GM18867 (cell line): ENCODE results near the gene NARS2.
"Not testable (repeated sequence)": the region's sequence is repeated elsewhere in the genome, so short reads cannot be mapped to it uniquely, and the experiment has no call there.

Source experiments
- ATAC-seq: cut with Tn5 transposase; IDR thresholded peaks from one replicate; pipeline ENCODE4 v1.9.1; 2021; ENCODE audit warnings: mild to moderate bottlenecking, moderate library complexity; ENCODE audit not compliant: unreplicated experiment

NARS2 gene

GRCh38 chr11:78493413-78493975, 81.2 kb downstream of the NARS2 start:
- no peak for ATAC-seq

DNA sequence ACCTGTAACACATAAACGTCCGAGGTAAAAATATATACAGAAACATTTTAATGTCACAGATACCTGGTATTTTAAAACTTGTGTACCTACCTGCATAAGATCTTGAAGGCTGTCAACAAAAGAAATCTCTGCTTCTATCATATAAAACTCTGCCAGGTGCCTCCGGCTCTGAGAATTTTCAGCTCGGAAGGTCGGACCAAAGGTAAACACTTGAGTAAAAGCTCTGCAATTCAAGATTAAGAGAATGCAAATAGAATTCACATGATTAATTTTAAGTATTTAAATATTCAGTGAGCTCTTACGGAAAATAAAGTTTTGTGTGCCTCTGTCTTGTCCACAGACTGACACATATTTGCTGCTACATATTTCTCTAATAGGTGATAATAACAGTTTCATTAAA, 81.7 kb downstream of the NARS2 start:
- no peak for ATAC-seq

DNA sequence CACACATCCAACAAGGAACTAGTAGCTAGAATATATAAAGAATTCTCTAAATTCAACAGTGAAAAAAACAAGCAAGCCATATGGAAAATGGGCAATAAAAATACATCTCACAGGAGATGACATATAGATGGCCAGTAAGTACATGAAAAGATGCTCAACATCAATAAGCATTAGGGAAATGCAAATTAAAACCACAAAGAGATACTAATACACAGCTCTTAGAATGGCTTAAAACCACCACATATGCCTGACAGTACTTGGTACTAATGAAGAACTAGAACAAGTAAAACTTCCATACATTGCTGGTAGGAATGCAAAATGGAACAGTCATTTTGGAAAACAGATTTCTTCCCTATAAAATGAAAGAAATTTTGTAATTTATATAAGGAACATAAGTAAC, 85.5 kb downstream of the NARS2 start:
- ATAC-seq, result peak; percentile 48

- ATAC-seq, result no peak
These were observed 96.1 kb downstream of the NARS2 start for GRCh38 chr11:78478536-78478935.

- ATAC-seq, result no peak
These were observed 98.6 kb downstream of the NARS2 start for GRCh38 chr11:78476066-78476465.

DNA sequence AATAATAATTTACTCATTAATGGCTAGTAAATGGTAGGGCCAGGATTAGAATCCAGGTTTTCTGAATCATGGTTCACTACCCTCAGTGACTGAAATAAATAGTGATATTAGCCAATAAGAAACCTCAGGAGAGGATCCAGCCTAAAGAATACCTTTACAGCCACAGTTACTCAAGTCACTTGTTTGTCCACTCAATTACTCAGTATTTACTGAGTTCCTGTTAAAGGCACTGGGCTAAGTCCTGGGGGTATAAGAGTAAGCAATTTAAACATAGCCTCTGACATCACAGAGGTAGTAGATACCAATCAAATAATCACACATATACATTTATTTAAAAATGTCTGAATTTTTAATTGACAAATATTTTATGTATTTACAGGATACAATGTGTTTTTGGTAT, 100.2 kb downstream of the NARS2 start:
- no peak for ATAC-seq

- no peak for ATAC-seq
These were observed 101.8 kb downstream of the NARS2 start for GRCh38 chr11:78472905-78473304.

DNA sequence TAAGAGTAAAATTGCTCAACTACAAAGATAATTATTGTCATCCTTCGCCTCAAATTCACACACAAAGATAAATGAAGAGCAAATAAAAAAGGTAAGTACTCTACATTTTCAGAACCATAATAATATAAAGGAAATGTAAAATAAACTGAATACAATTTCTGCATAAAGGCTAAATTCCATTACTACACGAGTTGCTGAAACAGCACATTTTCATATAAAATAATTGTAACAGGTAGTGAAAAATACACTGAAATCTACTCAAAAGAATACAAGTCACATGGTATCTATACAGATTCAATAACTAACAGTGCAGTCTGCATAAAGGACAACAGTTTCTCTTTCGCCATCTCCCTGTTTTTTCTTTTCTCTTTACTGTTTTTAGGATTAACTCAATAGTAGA, 102.3 kb downstream of the NARS2 start:
- ATAC-seq, result no peak

GRCh38 chr11:78470861-78471442, 103.7 kb downstream of the NARS2 start:
- no peak for ATAC-seq

DNA sequence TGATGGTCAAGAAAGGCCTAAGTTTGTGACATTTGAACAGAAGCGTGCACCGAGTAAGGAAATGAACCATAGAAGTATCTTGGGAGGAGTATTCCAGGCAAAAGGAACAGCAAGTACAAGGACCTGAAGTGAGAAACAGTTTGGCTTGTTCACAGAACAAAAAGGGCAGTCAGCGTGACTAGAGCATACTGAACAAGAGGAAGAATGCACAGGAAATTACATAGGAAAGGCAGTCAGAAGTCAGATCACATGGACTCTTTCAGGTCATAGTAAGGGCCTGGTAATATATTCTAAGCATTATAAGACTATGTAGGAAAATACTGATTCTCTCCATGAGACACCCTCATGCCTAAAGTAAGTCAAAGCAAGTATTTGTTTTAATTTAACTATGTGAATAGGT, 104.8 kb downstream of the NARS2 start:
- no peak for ATAC-seq

- no peak for ATAC-seq
These were observed 106.7 kb downstream of the NARS2 start for GRCh38 chr11:78467931-78468330.

DNA sequence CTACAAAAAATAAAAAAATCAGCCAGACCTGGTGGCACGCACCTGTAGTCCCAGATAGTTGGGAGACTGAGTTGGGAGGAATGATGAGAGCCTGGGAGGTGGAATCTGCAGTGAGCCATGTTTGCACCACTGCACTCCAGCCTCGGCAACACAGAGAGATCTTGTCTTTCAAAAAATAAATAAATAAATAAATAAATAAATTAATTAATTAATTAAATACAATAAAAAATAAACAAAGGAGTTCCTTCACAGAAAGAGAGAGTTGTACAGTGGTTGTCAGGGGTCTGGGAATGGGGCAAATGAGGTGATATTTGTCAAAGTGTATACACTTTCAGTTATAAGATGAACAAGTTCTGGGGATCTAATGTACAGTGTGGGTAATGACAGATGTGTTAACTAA, 107.3 kb downstream of the NARS2 start:
- no peak for ATAC-seq

- peak; percentile 99 for ATAC-seq
These were observed 109.3 kb downstream of the NARS2 start for GRCh38 chr11:78465169-78465942.

- not testable (repeated sequence) for ATAC-seq
These were observed 109.9 kb downstream of the NARS2 start for GRCh38 chr11:78464787-78465168.

GRCh38 chr11:78460471-78460870, 114.2 kb downstream of the NARS2 start:
- no peak for ATAC-seq

DNA sequence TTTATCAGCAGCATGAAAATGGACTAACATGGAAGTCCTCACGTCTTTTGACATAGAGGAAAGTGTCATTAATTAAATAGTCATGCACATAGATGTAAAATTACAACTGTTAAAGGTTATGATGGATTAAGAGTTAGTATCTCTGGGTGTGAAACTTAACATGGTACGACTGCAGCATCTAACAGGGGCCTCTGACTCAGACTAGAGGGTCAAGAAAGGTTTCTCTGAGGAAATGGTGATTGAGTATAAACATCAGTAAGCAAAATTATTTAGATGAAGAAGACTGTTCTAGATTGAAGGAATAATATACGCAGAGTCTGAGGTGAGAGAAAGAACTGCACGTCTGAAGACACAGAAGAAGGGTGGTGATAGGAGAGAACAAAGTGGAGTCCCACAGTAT, 114.9 kb downstream of the NARS2 start:
- no peak for ATAC-seq

- ATAC-seq, result no peak
These were observed 117.2 kb downstream of the NARS2 start for GRCh38 chr11:78457448-78457847.

DNA sequence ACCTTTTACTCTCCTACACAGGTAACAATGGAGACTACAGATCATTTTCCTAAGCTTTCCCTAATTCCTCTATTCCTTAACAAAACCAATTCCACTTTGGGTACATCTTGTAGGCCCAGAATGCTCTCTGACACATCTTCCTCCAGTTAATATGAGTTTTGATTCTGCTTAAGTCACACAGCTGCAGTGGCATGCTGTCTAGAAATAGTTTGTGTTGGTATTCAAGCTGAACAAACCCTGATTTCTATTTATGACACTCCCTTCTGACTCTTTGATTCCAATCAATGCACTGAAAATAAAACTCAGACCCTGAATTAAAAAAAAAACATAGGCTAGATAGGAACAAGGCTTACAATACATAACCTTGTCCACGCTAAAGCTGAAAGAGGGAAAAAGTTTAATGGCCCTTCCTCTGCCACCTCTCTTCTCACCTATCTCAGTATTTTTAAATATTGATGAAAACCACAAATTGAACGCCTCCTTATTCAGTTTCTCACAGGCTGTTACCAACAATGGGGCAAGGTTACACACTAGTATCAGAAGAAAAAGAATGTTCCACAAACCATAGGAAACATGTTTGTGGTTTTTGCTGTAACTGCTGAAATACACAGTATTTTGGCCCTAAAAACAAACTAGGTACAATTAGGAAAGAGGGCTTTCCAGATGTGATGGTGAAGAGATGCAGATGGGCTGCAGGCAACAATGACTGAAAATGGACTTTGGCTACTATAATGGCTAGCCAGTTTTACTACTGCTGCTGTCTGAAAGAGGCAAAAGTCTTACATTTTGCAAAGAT, 121.3 kb downstream of the NARS2 start:
- ATAC-seq, result peak; percentile 80

DNA sequence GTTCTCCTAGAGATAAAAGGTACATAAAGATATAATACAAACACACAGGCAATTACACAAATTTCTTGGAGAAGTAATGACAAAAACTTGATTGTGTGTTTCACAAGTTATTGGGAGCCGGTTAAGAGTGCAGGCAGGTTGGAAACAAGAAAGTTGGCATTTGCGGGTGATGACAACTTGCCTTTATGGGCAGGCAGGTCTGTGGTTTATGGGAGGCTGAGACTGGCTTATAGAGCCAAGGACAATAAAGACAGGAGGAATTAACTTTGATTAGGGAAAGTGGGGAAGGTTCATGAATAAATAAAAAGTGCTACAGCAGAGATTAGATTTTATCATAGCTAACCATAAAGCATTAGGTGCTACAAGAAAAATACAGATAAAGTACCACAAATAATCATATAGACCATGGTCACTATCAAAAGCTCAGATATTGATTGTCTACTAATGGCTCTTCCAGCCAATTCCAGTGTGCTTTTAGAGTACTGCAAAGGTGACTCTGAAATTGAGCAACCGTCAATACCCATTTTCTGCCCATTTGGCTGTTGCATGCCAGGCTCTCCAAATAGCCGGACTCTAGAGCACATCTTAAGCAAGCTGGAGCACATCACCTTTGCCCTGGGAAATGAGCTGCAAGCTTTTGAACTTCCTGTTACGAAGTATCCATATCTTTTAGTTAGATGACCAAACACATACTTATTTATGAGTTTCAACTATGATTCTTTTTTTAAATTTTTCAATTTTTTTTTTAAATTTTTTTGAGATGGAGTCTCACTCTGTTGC, 123.1 kb downstream of the NARS2 start:
- no peak for ATAC-seq

- ATAC-seq, result no peak
These were observed 123.8 kb downstream of the NARS2 start for GRCh38 chr11:78450866-78451265.

DNA sequence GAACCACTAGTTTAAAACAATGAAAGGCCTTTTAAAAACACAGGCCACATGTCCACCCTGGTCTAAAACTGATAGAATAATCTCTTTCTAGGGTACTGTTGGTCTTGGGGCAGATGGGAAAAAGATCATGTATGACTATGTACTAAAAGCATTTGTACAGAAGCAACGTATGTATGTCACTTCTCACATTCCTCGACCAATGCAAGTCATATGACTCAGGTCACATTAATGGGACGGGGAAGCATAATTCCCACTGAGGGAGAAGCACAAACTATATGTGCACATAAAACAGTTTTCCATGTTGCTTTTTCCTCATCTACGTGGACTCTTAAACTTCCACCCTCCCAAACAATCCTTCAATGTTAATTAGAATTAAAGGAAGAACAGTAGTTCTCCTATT, 124.8 kb downstream of the NARS2 start:
- no peak for ATAC-seq
